BJ (cell line): ENCODE data around the gene DAW1. TPM values are rescaled to one million over a fixed set of nuclear protein-coding genes. Genes with fewer than 3 reads are reported as not detected.

Experiments used
- CTCF ChIA-PET: fragments of 350-600 bp; formaldehyde crosslinking; extraction: SDS; loops from one replicate; lab custom pipeline; 2021; ENCODE audit warnings: antibody characterized with exemption, inconsistent platforms; lab: Yijun Ruan, JAX
- POLR2A ChIA-PET: fragments of 300-600 bp; sonication (Branson Sonifier 250); formaldehyde crosslinking; extraction: SDS; loops from one replicate; lab custom pipeline; 2021; ENCODE audit warnings: antibody characterized with exemption; lab: Charles Lee
- DNase-seq: peaks from one replicate; pipeline ENCODE4 v3.0.0-alpha.2; 2011; ENCODE audit warnings: low read depth
- H3K27me3 ChIP-seq: 2 replicates; pipeline ENCODE4 v1.6.0; 2011; ENCODE audit warnings: low read length; ENCODE audit not compliant: control insufficient read depth, insufficient read depth
- H3K36me3 ChIP-seq: 2 replicates; pipeline ENCODE4 v1.5.1; 2011; ENCODE audit warnings: low read length; ENCODE audit not compliant: control insufficient read depth, insufficient read depth
- H3K4me3 ChIP-seq: 2 replicates; pipeline ENCODE4 v1.5.1; 2011; ENCODE audit warnings: low read depth, mild to moderate bottlenecking, control low read depth, low read length
- CTCF ChIP-seq: IDR thresholded peaks from 2 replicates; pipeline ENCODE4 v1.5.1; 2011; ENCODE audit warnings: low read depth, mild to moderate bottlenecking, control low read depth, inconsistent platforms, low read length, moderate library complexity; ENCODE audit not compliant: insufficient read depth
- polyA minus RNA-seq: library from RNA; depleted of rRNA, polyadenylated mRNA; stranded (reverse); fragments of >200 nt; gene quantifications from 2 replicates; pipeline ENCODE4 v1.2.3, GENCODE V29; 2011; rRNA and poly(A)+ RNA removed
- polyA plus RNA-seq: library from polyadenylated mRNA; depleted of rRNA; stranded (reverse); fragments of >200 nt; gene quantifications from 2 replicates; pipeline ENCODE4 v1.2.3, GENCODE V29; 2011; rRNA removed

The DAW1 gene
- polyA plus RNA-seq (0.10 TPM in 1 of 2 replicates, not detected in the other), polyA minus RNA-seq (not detected in 2 replicates)

DNA sequence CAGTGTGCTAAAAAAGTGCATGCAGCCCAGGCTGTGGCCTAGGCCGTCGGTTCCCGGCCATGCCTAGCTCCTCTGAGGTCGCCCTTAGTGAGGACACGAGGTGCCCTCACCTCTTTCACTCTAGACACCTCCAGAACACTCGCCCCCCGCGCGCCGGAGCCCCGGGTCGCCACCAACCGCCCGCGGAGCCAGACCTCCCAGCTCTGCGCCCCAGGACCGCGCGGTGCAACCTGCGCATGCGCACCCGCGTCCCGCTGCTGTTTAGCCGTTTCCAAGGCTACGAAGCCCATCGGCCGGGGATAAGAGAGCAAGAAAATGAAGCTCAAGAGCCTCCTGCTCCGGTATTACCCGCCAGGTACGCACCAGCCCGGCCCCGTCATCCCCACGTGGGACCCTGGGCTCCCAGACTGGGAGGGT, at the start of gene DAW1:
TSS of gene DAW1 (plus strand) at position 257 of the 417 bp plus-strand sequence. CDS start at position 316, 59 bp downstream.
- TF ChIP-seq CTCF: no peak
- no peaks in the 10 kb centered on the region for H3K36me3 ChIP-seq
- peak within 1 kb of the TSS; percentile 39 for H3K4me3 ChIP-seq
- ChIA-PET CTCF (interaction anchor here (1.4 to 4.4 kb wide), 4 partner anchors 8 to 213 kb away, joined by 3 to 21 read pairs (median 9); no protein-coding TSS in a partner anchor), POLR2A (no interaction called here)
- H3K27me3 ChIP-seq: no peaks in the 10 kb centered on the region
- no peak for DNase-seq

DNA sequence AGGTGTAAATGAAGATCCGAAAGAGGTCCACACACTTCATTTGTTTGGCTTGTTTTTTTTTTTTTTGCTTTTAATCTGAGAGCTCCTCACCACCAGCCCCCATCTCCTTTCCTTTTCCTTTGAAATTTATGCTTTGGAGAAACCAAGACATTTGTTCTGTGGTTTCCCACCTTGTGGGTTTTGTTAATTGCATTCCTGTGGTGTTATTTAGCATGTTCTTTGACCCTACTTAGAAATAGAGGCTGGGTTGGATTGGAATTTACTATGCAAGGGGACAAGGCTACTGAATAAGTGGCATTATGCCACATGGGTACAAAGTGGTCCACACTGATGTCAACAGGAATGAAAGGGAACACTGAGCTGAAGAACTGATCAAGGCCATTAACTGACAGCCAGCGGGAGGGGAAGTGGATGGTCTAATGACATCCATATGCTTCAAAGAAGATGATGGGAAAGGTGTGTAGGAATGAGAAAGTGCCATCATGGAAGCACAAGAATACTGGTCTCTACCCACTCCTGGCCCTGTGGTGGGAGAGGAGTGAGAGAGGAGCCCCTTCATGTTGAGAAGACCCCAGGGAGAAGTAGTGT, 48.9 kb upstream of the DAW1 start:
- ChIA-PET POLR2A (no interaction called here), CTCF (interaction anchor here (0.6 kb wide), 1 partner anchor 234 kb away, joined by 3 read pairs; no protein-coding TSS in a partner anchor)
- TF ChIP-seq CTCF: no peak
- no peak overlapping the region for H3K4me3 ChIP-seq
- DNase-seq: no peak
- H3K36me3 ChIP-seq: no peaks in the 10 kb centered on the region
- H3K27me3 ChIP-seq: peaks cover 8% of the 10 kb centered on the region; the same call in 1 of the 2 replicates

DNA sequence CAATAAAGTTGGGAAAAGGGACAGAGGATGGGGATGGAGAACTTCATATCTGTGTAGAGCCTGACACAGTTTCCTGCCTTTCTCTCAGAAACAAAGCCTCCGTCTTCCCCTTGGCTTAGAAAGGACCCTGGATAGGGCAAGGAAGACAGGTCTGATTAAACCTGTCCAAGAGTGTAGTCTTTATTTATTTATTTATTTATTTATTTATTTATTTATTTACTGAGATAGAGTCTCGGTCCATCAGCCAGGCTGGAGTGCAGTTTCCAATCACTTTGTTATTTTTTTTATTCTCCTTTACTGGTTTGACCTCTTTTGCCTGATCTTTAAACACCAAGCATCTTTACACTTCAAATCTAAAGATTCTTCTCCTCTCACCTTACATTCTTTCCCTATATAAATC, 47.5 kb upstream of the DAW1 start:
- H3K36me3 ChIP-seq: no peaks in the 10 kb centered on the region
- DNase-seq: no peak
- peaks cover 8% of the 10 kb centered on the region; the same call in 1 of the 2 replicates for H3K27me3 ChIP-seq
- POLR2A ChIA-PET: no interaction called here
- H3K4me3 ChIP-seq: no peak overlapping the region
- TF ChIP-seq CTCF: no peak
- CTCF ChIA-PET: no interaction called here

GRCh38 chr2:227824711-227825110, 46.7 kb upstream of the DAW1 start:
- Histone ChIP-seq H3K4me3 (no peak overlapping the region), H3K36me3 (no peaks in the 10 kb centered on the region), H3K27me3 (peaks cover 8% of the 10 kb centered on the region; the same call in 1 of the 2 replicates)
- no peak for TF ChIP-seq CTCF
- CTCF ChIA-PET: no interaction called here
- POLR2A ChIA-PET: no interaction called here
- DNase-seq: no peak

DNA sequence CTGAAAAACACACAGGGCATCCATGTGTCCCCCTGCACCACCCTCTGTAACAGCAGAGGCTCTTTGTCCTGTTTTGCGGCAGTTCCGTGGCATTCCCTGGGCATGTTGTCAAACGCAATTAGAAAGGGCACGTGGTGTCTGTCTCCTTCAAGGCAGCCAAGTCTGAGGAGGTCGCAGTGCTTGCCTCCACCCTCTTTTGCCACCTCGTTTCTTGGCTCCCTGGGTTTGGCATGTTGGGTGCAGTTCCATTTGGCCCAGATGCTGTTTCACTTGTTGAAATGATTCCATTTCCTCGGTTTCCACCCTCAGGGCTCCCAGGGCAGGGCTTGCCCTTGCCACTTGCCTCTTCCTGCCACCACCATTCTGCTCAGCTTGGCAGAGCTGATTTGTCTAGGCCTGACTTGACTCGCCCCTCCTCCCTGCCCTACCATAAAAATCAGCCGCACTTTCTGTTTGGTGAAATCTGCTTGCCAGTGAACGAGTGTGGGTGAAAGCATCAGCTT, 45.4 kb upstream of the DAW1 start:
- no peak for TF ChIP-seq CTCF
- Histone ChIP-seq H3K36me3 (no peaks in the 10 kb centered on the region), H3K4me3 (no peak overlapping the region), H3K27me3 (peaks cover 8% of the 10 kb centered on the region; the same call in 1 of the 2 replicates)
- DNase-seq: no peak
- POLR2A ChIA-PET: interaction anchor here (0.6 kb wide), 1 partner anchor 430 kb away, joined by 5 read pairs; no protein-coding TSS in a partner anchor
- CTCF ChIA-PET: no interaction called here
